NCI-H460 (cell line): Measurements from ENCODE around the gene HAUS1. TPM values are rescaled to one million over a fixed set of nuclear protein-coding genes. Genes with fewer than 3 reads are reported as not detected.

Experiments
- DNase-seq: peaks from one replicate; pipeline ENCODE4 v3.0.0-alpha.2; 2016; ENCODE audit warnings: low read depth; ENCODE audit errors: extremely low read depth
- polyA plus RNA-seq: library from polyadenylated mRNA; depleted of rRNA; stranded (reverse); fragments of >200 nt; gene quantifications from 2 replicates; pipeline ENCODE4 v1.2.3, GENCODE V29; 2014; cell fraction: nucleus; rRNA removed
- total RNA-seq: library from RNA; depleted of rRNA; stranded (reverse); fragments of >200 nt; shearing (Covaris generic); gene quantifications from 2 replicates; pipeline ENCODE4 v1.2.3, GENCODE V29; 2014; rRNA removed

Gene HAUS1
- 22.9 and 30.7 TPM in 2 replicates for total RNA-seq
- polyA plus RNA-seq: 19.2 and 32.2 TPM in 2 replicates

DNA sequence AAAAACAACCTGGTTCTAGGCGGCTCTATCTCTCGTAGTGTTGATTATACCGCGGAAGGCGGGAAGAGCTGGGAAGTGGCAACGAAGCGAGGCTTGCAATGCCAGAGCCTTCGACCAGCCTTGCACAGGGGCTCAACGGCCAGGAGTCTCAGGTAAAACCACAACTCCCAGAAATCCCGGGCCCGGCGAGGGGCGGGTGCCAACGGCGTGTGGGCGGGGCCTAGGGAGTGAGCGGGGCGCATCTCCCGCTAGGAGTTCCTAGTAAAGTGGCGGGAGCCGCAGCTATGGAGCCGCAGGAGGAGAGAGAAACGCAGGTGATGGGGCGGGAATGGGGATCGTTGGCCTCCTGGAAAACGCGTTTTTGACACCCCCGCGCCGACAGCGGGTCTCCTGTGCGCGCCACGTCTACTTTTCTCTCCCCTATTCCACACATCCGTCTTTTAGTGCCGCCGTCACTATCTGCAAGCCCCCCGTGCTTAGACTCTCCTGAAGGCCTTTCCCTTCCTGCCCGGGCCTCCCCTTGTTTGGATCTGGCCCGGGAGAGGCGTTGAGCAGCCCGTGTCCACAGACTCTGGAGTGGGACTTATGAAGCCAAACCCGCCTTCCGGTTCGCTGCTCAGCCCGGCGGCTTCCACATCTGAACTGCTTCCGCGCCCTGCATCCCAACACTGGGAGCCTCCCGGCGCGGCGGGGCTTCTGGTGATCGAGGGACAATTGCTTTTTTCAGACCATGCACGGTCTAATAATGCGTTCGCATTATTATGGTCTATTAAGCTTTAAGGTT is at the start of gene HAUS1:
Gene HAUS1 (plus strand): TSS at position 258 of the 784 bp plus-strand sequence. CDS start 27 bp downstream, at position 285.
- DNase-seq: peak; percentile 74

- no peak for DNase-seq
Measured at GRCh38 chr18:46054956-46055837, 49.0 kb upstream of the HAUS1 start.

- no peak for DNase-seq
Measured at GRCh38 chr18:46055838-46056230, 48.4 kb upstream of the HAUS1 start.

GRCh38 chr18:46060359-46060841 is 43.8 kb upstream of the HAUS1 start:
- DNase-seq: no peak

GRCh38 chr18:46061387-46061786 is 42.8 kb upstream of the HAUS1 start:
- DNase-seq: no peak

GRCh38 chr18:46061796-46062195 is 42.4 kb upstream of the HAUS1 start:
- DNase-seq: no peak

GRCh38 chr18:46062781-46063180 is 41.4 kb upstream of the HAUS1 start:
- DNase-seq: no peak

- DNase-seq: no peak
Measured at GRCh38 chr18:46067438-46068007, 36.7 kb upstream of the HAUS1 start.

DNA sequence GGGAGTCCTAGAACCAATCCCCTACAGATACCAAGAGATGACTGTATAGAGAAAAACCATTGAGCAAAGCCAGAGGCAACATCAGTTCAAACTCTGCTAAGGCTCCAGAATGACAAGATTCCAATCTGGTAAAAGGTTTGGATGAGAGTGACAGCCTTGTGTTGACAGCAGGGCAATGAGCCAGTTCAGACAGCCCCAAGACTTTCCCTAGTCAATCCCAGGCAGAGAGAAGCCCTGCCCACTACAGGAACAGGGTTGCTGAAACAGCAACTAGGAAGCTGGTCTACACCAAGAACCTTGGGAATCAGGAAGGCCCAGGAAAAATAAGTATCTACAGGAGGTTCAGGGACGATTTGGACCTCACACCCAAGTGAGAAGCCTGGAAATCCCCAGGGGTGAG is 35.4 kb upstream of the HAUS1 start:
- no peak for DNase-seq

DNA sequence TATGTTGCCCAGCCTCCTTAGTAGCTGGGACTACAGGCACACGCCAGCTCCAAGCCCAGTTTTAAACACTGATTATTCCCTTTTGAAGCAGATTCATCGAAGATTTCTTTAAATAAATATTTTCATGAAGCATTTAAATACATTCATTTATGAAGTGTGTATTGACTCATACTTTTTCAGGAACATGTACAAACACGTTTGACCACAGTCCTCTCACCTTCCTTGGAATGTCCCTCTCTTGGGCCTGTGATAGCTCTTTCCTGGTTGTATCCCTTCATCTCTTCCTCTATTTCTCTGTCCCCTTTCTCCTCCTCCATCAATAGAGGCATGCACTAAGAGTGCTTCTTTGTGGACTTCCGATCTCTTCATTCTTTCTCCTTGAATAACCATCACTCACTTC is 34.7 kb upstream of the HAUS1 start:
- no peak for DNase-seq

- DNase-seq: no peak
Measured at GRCh38 chr18:46070232-46070631, 34.0 kb upstream of the HAUS1 start.

GRCh38 chr18:46070815-46071652 is 33.2 kb upstream of the HAUS1 start:
- DNase-seq: no peak

DNA sequence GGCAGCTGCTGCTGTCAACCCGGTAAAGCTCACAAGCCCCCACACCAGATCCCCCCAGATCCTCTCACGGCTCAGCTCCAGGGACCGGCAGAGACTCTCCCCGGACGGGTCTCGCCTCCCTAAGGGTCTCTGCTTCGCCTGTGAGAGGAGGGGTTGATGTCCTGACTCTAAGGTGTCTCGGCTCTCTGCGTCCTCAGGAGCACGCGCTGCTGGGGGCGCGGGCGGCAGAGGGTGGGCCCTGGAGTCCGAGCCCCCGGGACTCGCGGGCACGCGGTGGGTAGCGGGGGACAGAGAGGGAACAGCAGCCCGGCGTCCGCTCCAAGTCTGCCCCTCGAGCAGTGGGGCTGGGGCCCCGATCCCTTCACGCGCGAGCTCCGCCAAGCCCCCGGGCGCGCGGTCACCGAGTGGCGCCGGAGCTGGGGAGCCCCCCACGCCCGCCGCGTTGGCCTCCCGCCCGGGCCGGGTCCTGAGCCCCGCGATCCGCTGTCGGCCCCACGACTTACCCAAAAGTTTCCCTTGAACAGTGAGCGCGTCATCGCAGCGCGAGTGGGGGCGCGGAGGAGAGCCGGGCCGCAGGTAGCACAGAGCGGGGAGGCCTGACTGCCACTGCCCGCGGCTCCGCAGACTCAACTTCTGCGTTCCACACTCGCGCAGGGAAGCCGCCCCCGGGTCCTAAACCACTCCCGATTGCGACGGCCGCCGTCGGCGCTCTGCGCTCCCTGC is 32.4 kb upstream of the HAUS1 start, which contains the start of gene PSTPIP2:
Gene PSTPIP2 (minus strand): TSS at position 608 of the 723 bp plus-strand sequence. CDS start 72 bp downstream, at position 536.
- peak; percentile 22 for DNase-seq

DNA sequence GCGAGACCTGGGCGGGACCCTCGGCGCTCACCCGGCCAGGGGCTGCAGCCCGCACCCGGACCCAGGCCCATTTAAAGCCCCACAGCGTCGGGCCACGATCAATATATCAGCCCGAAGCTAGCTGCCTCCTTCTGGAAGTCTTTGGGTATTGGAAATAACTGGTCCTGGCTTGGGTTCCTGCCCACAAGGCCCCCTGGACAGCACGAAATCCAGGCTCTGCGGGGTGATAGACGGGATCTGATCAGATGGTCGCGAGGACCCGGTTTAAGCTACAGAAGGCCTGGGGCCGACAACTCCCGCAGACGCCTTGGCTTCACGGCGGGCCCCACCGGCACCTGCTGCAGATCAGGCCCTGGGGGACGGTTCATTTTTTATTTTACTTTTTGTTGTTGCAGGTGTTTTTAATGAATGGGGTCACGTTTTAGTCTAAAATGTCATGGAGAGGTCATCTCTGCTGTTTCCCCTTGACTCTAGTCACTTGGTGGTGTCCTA is 31.8 kb upstream of the HAUS1 start:
- no peak for DNase-seq

DNA sequence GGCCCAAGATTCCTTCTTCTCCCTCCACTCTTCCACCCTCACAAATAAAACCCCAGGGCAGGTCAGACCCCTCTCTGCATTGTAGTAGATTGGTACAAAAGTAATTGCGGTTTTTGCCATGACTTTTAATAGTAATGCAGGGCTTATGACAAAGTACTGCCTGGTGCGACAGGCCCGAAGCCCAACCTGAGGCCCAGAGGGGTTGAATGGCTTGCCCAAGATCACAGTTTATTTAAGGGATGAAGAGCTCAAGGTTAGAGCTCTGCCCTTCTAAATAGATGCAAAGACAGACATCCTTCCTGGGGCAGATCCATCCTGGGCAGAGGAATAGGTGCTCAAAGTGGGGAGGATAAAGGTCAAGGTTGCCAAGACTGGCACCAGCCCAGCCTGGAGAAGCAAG is 31.2 kb upstream of the HAUS1 start:
- no peak for DNase-seq

DNA sequence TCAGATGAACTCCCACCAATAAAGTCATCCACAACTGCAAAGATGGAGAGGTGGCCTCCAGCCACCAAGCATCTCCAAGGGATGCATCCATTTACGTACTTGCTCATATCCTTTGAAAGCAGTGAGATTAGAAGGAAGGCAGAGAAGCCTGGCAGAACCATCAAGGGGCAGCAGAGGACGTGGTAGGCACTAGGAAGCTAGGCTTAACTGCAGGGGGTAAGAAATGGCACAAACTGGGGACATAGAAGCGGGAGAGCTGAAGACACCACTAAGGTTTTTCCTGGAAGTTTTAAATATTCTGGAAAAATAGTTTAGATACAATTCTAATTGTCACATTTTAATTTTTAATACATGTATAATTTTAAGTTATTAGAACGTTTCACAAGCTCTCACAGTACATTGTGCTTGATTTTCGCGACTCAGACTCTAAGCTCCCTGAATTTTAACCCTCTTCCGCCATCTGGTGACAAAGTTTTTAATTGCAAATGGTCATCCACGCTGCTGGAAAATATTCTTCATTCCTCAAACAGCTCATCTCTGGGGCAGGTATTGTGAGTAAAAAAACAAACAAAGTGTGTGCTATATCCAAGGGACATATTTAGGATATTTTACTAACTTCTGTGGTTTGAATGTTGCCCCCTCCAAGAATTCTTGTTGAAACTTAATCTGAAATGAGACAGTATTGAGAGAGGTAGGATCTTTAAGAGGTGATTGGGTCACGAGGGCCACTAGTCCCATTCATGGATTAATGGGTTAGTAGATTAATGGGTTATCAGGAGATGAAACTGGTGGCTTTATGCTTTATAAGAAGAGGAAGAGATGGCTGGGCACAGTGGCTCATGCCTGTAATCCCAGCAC is 30.5 kb upstream of the HAUS1 start:
- peak; percentile 59 for DNase-seq

- DNase-seq: no peak
Measured at GRCh38 chr18:46079336-46079735, 24.8 kb upstream of the HAUS1 start.

DNA sequence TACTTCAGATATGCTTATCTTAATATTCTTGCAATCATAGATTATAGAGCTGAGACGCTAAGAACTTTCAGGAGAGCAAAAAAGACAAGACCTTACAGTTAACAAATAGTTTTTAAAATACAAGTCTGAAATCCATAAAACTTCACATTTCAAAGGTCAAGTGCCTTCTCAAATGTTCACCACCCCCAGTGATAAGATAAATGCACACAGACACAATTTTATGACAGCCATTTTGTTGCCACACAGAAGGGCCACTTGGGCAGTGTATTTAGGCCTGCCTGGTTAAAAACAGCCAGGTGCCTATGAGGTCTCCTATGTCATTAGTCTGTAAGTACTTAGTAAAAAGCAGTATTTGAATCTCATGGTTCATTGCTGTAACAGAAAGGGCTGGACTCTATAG is 24.0 kb upstream of the HAUS1 start:
- no peak for DNase-seq
